HK-2 (cell line): Measurements from ENCODE around the gene IL2RG.

ENCODE experiments used
- DNase-seq: peaks from one replicate; pipeline ENCODE4 v3.0.0-alpha.2; 2018; ENCODE audit not compliant: unreplicated experiment

Gene IL2RG

DNA sequence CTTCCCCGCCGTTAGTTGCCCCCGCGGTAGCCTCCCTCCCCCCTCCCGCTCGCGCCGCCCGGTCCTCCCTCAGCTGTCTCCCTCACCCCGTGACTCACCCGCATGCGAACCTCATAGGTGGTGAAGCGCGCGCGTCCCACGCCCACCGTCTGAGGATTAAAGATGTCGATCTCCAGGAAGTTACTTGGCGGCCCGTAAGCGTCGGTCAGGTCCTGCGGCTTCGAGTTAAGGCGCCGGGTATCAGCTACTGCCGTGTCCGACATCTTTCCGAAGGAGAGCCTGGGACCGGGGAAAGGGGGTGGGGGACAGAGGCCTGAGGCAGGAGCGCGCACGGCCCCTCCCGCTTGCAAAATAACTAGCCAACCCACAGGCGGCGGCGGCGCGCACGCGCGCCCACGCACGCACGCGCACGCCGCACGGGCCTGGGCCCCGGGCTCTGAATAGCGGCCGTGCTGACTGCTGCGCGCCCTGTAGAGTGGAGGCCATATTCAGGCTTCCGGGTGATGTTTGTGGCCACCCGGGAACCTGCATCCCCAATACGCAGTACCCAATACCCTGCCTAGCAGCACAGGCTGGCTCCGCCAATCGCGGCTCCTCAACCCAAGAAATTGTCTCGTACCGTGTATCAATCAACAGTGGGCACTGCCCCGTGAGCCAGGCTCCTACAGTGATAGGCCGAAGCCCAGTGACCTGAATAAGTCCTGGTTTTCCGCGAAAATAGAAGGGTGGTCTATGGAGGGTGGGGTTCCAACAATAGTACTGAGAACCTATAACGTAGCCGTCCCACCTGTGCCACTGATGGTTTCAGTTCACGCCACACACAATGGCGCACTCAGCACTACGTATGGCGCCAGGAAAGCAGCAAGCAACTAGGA lies 43.1 kb downstream of the IL2RG start, which contains the start of gene SNX12:
Gene SNX12, minus strand, starts transcription at position 291 of the 875 bp plus-strand sequence. Its CDS starts 28 bp downstream, at position 263.
- peak; percentile 93 for DNase-seq

DNA sequence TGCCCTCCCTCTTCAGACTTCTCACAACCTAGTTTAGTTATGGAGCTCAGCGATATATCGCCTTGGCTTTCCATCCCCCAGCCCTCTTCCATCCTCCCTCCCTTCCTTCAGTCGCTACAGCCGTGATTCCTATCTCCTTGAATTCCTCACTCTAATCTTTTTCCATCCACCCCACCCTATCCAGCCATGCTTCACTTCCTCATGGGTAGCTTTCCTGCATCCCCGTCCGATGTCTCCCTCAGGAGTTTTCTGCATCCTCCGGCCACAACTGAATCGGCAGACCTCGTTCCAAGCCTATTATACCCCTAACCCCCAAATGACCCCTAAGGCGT lies 43.7 kb downstream of the IL2RG start:
- no peak for DNase-seq

DNA sequence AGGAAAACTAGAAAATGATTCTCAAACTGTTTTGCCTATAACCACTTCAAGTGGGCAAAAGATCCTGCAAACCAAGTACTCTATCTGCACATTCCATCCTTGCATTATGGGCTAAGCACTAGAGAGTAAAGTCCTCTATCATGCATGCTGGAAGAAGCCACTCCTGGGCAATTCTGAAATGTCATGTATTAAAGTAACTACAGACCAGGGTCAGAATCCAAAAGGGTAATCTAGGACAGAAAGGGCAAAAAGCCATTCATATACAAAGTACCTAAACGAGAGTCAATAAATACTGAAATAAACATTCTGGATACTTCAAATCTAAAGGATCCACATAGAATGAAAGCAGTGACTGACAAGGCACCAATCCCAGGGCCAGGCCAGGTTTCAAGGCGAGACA lies 44.3 kb downstream of the IL2RG start:
- DNase-seq = no peak

DNA sequence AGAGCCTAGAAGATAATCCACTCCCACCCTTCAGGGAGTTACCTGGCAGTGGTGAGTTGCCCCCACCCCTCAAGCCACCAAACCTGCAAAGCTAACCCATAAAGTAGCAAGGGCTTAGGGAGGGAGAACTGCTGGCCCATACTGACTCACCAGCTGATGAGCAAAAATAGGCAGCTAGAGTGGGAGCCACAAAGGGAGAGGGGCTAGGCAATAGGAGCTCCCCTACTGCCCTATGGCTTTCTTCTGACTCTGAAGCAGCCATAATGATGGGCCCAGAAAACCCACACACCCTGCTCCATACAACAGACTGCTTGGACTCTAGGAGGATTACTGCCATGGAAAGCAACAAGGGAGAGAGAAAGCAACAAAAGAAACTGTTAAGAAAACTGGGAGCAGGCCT lies 51.2 kb downstream of the IL2RG start:
- DNase-seq = no peak

DNA sequence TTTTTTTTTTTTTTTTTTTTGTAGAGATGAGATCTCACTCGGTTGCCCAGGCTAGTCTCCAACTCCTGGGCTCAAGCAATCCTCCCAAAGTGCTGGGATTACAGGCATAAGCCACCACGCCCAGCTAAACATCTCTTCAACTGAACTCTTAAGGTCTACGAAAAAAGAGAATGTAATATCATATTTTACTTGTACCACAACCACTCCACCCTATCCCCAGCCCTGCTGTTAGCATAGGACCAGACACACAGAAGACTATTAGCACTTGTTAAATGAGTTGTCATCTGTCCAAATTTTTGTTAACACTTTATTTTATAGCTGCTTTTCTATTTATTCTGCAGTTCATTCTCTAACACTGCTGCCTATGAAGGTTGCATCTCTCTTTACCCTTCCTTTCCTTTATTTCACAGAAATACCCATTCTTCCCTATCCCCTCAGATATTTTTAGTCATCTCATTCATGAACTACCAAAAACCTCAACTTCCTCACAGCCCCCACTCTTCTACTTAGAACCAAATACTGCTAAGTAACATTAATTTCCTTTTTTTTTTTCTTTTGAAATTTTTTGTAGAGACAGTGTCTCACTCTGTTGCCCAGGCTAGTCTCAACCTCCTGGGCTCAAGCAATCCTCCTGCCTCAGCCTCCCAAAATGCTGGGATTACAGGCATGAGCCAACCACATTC lies 53.4 kb downstream of the IL2RG start:
- DNase-seq = no peak
